GM12878 (cell line): Measurements from ENCODE around the gene CRB3.

Experiments used
- CBX5 ChIP-seq: sonication (generic); IDR thresholded peaks from 2 replicates; pipeline ENCODE4 v1.6.1; 2016; ENCODE audit warnings: low read depth, moderate library complexity, mild to moderate bottlenecking, inconsistent platforms
- CHD2 ChIP-seq: IDR thresholded peaks from 2 replicates; pipeline ENCODE4 v1.6.1; 2011; ENCODE audit warnings: low read depth, low read length, improper control_type of control experiment, borderline replicate concordance
- FOXM1 ChIP-seq: IDR thresholded peaks from 2 replicates; pipeline ENCODE4 v1.6.1; 2012; ENCODE audit warnings: low read depth, mild to moderate bottlenecking, inconsistent platforms, low read length, moderate library complexity
- ZNF217 ChIP-seq: fragments of 450-650 bp; IDR thresholded peaks from 2 replicates; pipeline ENCODE4 v1.6.1; 2017; ENCODE audit warnings: antibody characterized with exemption, mild to moderate bottlenecking

DNA sequence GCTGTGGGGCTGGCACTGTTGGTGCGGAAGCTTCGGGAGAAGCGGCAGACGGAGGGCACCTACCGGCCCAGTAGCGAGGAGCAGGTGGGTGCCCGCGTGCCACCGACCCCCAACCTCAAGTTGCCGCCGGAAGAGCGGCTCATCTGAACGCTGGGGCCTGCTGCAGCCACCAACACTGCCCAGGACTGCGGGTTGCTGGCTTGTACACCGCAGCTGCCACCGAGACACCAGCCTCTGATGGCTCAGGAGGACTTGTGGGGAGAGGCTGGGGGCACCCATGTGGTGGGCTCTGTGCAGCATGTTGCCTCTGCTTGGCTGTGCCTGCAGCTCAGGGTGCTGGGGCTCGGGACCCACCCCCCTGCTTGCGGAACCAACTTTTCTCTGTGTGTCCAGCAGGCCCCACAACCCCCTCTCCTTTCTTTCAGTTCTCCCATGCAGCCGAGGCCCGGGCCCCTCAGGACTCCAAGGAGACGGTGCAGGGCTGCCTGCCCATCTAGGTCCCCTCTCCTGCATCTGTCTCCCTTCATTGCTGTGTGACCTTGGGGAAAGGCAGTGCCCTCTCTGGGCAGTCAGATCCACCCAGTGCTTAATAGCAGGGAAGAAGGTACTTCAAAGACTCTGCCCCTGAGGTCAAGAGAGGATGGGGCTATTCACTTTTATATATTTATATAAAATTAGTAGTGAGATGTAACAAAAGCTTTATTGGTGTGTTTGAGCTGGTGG, 2.6 kb downstream of the CRB3 start:
- TF ChIP-seq CHD2 (no peak), CBX5 (no peak), ZNF217 (no peak), FOXM1 (no peak)
